Stimulated activated CD4-positive, alpha-beta T cell treated with anti-CD3 and anti-CD28 coated beads, Interleukin-1b, Interleukin-23, amount 100 ng/mL, for 4 hours (primary cell): ENCODE data around the gene DPYSL5.

Experiments
- DNase-seq, 2 donors: peaks; one replicate each; pipeline ENCODE4 v3.0.0-alpha.2; 2020; ENCODE audit warnings: low read depth in 2 of 2

Gene DPYSL5

GRCh38 chr2:26993768-26994167 lies 145.8 kb downstream of the DPYSL5 start:
- no peak for DNase-seq

- DNase-seq: no peak
Measured at GRCh38 chr2:26994983-26995382, 147.1 kb downstream of the DPYSL5 start.

- DNase-seq: no peak
Measured at GRCh38 chr2:26997394-26997793, 149.5 kb downstream of the DPYSL5 start.

- no peak for DNase-seq
Measured at GRCh38 chr2:26998323-26998722, 150.4 kb downstream of the DPYSL5 start.
